Neural progenitor cell (in vitro differentiated cells): ENCODE results near the gene SLC9C1. TPM values are rescaled to one million over a fixed set of nuclear protein-coding genes. Genes with fewer than 3 reads are reported as not detected.

ENCODE experiments used
- DNase-seq: peaks from one replicate; pipeline ENCODE4 v3.0.0-alpha.2; 2016; ENCODE audit warnings: low spot score
- H2AFZ ChIP-seq: fragments of 200-600 bp; sonication (generic); replicated peaks from 2 replicates; pipeline ENCODE4 v1.6.1; 2016; ENCODE audit warnings: antibody characterized with exemption
- H3F3A ChIP-seq: fragments of 200-600 bp; sonication (generic); 2 replicates; pipeline ENCODE4 v1.6.1; 2016; ENCODE audit warnings: antibody characterized with exemption, low read depth
- H3K27ac ChIP-seq: fragments of 200-600 bp; sonication (generic); 2 replicates; pipeline ENCODE4 v1.5.1; 2016; ENCODE audit warnings: mild to moderate bottlenecking
- H3K27me3 ChIP-seq: fragments of 200-600 bp; sonication (generic); 2 replicates; pipeline ENCODE4 v1.6.1; 2016; ENCODE audit warnings: mild to moderate bottlenecking, moderate library complexity
- H3K36me3 ChIP-seq: fragments of 200-600 bp; sonication (generic); 2 replicates; pipeline ENCODE4 v1.5.1; 2016
- H3K4me1 ChIP-seq: fragments of 200-600 bp; sonication (generic); 2 replicates; pipeline ENCODE4 v1.6.1; 2016; ENCODE audit warnings: mixed run types
- H3K4me2 ChIP-seq: fragments of 200-600 bp; sonication (generic); 2 replicates; pipeline ENCODE4 v1.6.1; 2016
- H3K4me3 ChIP-seq: fragments of 200-600 bp; sonication (generic); 2 replicates; pipeline ENCODE4 v1.5.1; 2016
- H3K79me2 ChIP-seq: fragments of 200-600 bp; sonication (generic); 2 replicates; pipeline ENCODE4 v1.6.1; 2016; ENCODE audit warnings: low read depth
- H3K9ac ChIP-seq: fragments of 200-600 bp; sonication (generic); 2 replicates; pipeline ENCODE4 v1.6.1; 2016
- H3K9me3 ChIP-seq: fragments of 200-600 bp; sonication (generic); 2 replicates; pipeline ENCODE4 v1.5.1; 2016; ENCODE audit warnings: low read depth
- H4K20me1 ChIP-seq: fragments of 200-600 bp; sonication (generic); 2 replicates; pipeline ENCODE4 v1.6.1; 2016; ENCODE audit warnings: low read depth
- H3K27ac Mint-ChIP-seq: 3 replicates; pipeline ENCODE4 v1.8.0; 2021; ENCODE audit warnings: mixed read lengths
- H3K27me3 Mint-ChIP-seq: 2 replicates; pipeline ENCODE4 v1.8.0; 2022; ENCODE audit warnings: low read depth, mild to moderate bottlenecking, inconsistent platforms, moderate library complexity, mixed read lengths; ENCODE audit not compliant: insufficient read depth
- H3K36me3 Mint-ChIP-seq: 3 replicates; pipeline ENCODE4 v1.8.0; 2021; ENCODE audit warnings: mixed read lengths
- H3K4me1 Mint-ChIP-seq: 3 replicates; pipeline ENCODE4 v1.8.0; 2021; ENCODE audit warnings: mixed read lengths
- H3K4me3 Mint-ChIP-seq: 3 replicates; pipeline ENCODE4 v1.8.0; 2021; ENCODE audit warnings: mild to moderate bottlenecking, moderate library complexity, mixed read lengths
- H3K9me3 Mint-ChIP-seq: 3 replicates; pipeline ENCODE4 v1.8.0; 2020; ENCODE audit warnings: mixed read lengths
- EZH2 ChIP-seq: fragments of 200-600 bp; sonication (generic); IDR thresholded peaks from 2 replicates; pipeline ENCODE4 v1.6.1; 2017; ENCODE audit warnings: antibody characterized with exemption, mild to moderate bottlenecking, moderate library complexity
- EZH2phosphoT487 ChIP-seq: fragments of 200-600 bp; sonication (generic); IDR thresholded peaks from 2 replicates; pipeline ENCODE4 v1.6.1; 2017; ENCODE audit warnings: antibody characterized with exemption
- total RNA-seq: library from RNA; depleted of rRNA; stranded (reverse); fragments of >200 nt; gene quantifications from 2 replicates; pipeline ENCODE4 v1.2.3, GENCODE V29; 2015; ENCODE audit warnings: low replicate concordance
- TF ChIP-seq, protein P1 (sequence below): fragments of 200-600 bp; sonication (generic); IDR thresholded peaks from 2 replicates; pipeline ENCODE4 v1.5.1; 2017; ENCODE audit warnings: antibody characterized with exemption, mild to moderate bottlenecking

SLC9C1 gene
- total RNA-seq, 1 donor from 2014 or later: 1.3 TPM

DNA sequence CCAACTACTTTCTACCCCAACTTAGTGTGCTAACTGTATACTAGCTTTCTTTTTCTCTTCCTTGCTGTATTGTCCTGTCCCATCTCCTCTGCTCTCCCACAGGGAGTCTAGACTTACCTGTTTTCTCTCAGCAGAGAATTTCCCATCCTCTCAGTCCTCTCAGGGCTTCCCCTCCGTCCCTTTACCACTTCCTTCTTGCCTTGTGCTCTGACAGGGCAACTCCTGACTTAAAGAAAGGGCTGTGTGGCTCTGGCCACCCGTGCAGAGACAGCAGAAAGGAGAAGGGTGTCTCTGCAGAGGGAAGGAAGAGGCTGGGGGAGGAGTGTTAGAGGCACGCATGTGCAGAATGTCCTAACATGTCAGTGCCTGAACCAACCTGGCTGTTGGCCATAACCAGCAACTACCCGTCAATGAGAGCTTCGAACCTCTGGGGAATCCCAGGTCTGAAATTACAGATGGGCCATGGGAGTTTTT lies 161.0 kb downstream of the SLC9C1 start, which contains the start of gene GCSAM:
GCSAM (minus strand) TSS at position 274 of the 474 bp plus-strand sequence; CDS start at position 146, 128 bp downstream.
- peaks cover 23% of the 10 kb centered on the region for H3F3A ChIP-seq
- Mint-ChIP-seq H3K27ac (peak within 1 kb of the TSS; percentile 72), H3K9me3 (no peaks in the 10 kb centered on the region), H3K36me3 (no peaks in the 10 kb centered on the region), H3K27me3 (no peaks in the 10 kb centered on the region), H3K4me1 (peaks cover 37% of the 10 kb centered on the region), H3K4me3 (no peak within 1 kb of the TSS)
- no peak within 1 kb of the TSS for H3K9ac ChIP-seq
- no peaks in the 10 kb centered on the region for H3K9me3 ChIP-seq
- no peak within 1 kb of the TSS for H2AFZ ChIP-seq
- no peak within 1 kb of the TSS for H3K4me2 ChIP-seq
- no peaks in the 10 kb centered on the region for H3K79me2 ChIP-seq
- no peaks in the 10 kb centered on the region for H3K27me3 ChIP-seq
- no peaks in the 10 kb centered on the region for H3K36me3 ChIP-seq
- TF ChIP-seq EZH2: no peak
- TF ChIP-seq EZH2phosphoT487: no peak
- TF ChIP-seq, protein P1, sequence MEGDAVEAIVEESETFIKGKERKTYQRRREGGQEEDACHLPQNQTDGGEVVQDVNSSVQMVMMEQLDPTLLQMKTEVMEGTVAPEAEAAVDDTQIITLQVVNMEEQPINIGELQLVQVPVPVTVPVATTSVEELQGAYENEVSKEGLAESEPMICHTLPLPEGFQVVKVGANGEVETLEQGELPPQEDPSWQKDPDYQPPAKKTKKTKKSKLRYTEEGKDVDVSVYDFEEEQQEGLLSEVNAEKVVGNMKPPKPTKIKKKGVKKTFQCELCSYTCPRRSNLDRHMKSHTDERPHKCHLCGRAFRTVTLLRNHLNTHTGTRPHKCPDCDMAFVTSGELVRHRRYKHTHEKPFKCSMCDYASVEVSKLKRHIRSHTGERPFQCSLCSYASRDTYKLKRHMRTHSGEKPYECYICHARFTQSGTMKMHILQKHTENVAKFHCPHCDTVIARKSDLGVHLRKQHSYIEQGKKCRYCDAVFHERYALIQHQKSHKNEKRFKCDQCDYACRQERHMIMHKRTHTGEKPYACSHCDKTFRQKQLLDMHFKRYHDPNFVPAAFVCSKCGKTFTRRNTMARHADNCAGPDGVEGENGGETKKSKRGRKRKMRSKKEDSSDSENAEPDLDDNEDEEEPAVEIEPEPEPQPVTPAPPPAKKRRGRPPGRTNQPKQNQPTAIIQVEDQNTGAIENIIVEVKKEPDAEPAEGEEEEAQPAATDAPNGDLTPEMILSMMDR: no peak
- peaks cover 35% of the 10 kb centered on the region for H3K4me1 ChIP-seq
- H4K20me1 ChIP-seq: no peaks in the 10 kb centered on the region
- H3K4me3 ChIP-seq: no peak within 1 kb of the TSS
- no peak for DNase-seq
- H3K27ac ChIP-seq: no peak within 1 kb of the TSS

DNA sequence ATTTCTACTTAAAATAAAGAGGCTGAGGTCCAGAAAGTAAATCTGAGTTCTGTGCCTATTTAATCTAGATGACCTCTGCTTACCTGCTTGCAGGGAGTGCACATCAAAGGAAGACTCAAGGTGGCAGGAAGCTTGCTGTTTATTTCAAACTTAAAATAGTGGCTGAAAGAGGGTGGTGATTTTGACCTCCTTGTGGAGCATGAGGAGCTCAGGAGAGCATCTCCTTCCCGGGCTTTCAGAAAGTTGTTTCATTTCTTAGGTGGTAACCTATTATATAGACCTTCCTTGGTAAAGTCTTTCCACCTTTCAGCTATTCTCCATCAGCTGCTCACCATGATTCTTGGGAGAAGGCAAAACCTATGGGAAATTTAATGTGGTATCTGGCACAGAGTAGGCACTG lies 161.5 kb downstream of the SLC9C1 start:
- no peak for DNase-seq
- TF ChIP-seq EZH2phosphoT487 (no peak), EZH2 (no peak)
- TF ChIP-seq, protein P1: no peak
- no peaks in the 10 kb centered on the region for H3K27me3 ChIP-seq

DNA sequence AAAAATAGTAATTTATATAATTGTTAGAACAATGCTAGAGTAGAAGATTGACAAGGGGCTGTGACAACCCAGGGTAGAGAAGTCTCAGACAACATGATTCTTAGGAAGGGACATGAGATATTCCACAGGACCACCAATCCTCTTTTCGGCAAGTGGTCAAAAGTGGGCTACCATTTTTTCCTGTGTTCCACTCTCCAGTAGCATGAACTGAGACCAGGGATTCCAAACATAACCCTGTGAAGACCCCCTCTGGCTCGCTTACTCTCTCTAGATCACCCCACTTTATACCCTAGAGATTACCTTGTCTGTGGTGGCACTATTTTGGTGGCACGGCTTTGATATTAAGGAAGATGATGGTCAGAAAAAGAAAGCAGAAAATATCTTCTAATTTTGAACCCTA lies 161.9 kb downstream of the SLC9C1 start:
- H2AFZ ChIP-seq: no peak overlapping the region
- H3K9ac ChIP-seq: no peak overlapping the region
- Mint-ChIP-seq H3K4me3 (no peak overlapping the region), H3K9me3 (no peaks in the 10 kb centered on the region), H3K36me3 (no peaks in the 10 kb centered on the region), H3K27ac (no peak overlapping the region), H3K27me3 (no peaks in the 10 kb centered on the region), H3K4me1 (peaks cover 32% of the 10 kb centered on the region)
- H3K4me3 ChIP-seq: no peak overlapping the region
- no peaks in the 10 kb centered on the region for H3K36me3 ChIP-seq
- no peak overlapping the region for H3K27ac ChIP-seq
- H3F3A ChIP-seq: peaks cover 20% of the 10 kb centered on the region
- no peak for DNase-seq
- H4K20me1 ChIP-seq: no peaks in the 10 kb centered on the region
- TF ChIP-seq, protein P1: no peak
- TF ChIP-seq EZH2phosphoT487 (no peak), EZH2 (no peak)
- H3K27me3 ChIP-seq: no peaks in the 10 kb centered on the region
- no peak overlapping the region for H3K4me2 ChIP-seq
- no peaks in the 10 kb centered on the region for H3K79me2 ChIP-seq
- no peaks in the 10 kb centered on the region for H3K9me3 ChIP-seq
- peaks cover 37% of the 10 kb centered on the region for H3K4me1 ChIP-seq

More for the DNA sequence above, 161.5 kb downstream of the SLC9C1 start:
- Histone ChIP-seq H3K36me3 (no peaks in the 10 kb centered on the region), H3K4me1 (peaks cover 35% of the 10 kb centered on the region), H3K79me2 (no peaks in the 10 kb centered on the region), H3K9me3 (no peaks in the 10 kb centered on the region), H2AFZ (no peak overlapping the region), H3K9ac (no peak overlapping the region), H4K20me1 (no peaks in the 10 kb centered on the region), H3F3A (peaks cover 19% of the 10 kb centered on the region), H3K4me2 (no peak overlapping the region), H3K4me3 (no peak overlapping the region), H3K27ac (no peak overlapping the region)
- Mint-ChIP-seq H3K36me3 (no peaks in the 10 kb centered on the region), H3K27ac (no peak overlapping the region), H3K4me3 (no peak overlapping the region), H3K4me1 (peaks cover 34% of the 10 kb centered on the region), H3K9me3 (no peaks in the 10 kb centered on the region), H3K27me3 (no peaks in the 10 kb centered on the region)
